HG03571 (cell line): Measurements from ENCODE around the gene ZNF260.
A peak's percentile ranks its signal among the peaks of the same experiment; 100 is the strongest.
"Not testable (repeated sequence)": the region's sequence is repeated elsewhere in the genome, so short reads cannot be mapped to it uniquely, and the experiment has no call there.

ENCODE experiments used
- ATAC-seq: cut with Tn5 transposase; IDR thresholded peaks from one replicate; pipeline ENCODE4 v1.9.1; 2021; ENCODE audit not compliant: unreplicated experiment

The ZNF260 gene

DNA sequence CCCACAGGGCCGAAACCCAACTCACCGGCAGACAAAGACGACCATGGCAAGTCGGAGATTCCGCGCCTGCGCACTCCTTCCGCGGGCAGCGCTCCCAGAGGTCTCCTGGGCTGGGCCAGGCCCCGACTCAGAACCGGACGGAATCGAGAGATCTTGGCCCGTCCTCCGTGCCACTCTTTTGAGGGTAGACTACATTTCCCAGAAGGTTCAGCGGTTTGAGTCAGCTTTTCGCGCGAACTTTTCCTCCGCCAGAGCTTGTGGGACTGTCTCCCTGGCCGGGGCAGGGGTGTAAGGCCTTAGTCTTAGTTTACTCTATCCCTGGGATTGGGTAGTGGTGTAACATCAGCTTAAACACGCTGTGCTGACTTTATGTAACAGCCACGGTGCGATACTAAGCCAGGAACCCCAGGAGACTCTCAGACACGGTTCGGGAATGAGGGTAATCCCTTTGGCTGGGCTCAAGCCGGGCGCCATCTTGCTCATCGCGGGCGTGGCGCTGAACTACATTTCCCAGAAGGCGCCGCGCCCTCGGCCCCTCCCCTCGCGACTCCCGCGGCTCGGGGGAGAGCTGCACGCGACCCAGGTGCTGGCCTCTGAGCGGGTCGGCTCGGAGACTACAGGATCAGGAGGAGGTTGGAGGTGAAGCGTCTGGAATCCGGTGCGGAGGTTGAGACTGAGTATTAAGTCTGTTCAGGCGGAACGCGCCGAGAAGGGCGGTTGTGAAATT, at the start of gene ZNF260:
Gene ZNF260 (minus strand): TSS at position 78 of the 727 bp plus-strand sequence. CDS start 13,033 bp downstream, outside the sequence.
- ATAC-seq, result peak; percentile 88

DNA sequence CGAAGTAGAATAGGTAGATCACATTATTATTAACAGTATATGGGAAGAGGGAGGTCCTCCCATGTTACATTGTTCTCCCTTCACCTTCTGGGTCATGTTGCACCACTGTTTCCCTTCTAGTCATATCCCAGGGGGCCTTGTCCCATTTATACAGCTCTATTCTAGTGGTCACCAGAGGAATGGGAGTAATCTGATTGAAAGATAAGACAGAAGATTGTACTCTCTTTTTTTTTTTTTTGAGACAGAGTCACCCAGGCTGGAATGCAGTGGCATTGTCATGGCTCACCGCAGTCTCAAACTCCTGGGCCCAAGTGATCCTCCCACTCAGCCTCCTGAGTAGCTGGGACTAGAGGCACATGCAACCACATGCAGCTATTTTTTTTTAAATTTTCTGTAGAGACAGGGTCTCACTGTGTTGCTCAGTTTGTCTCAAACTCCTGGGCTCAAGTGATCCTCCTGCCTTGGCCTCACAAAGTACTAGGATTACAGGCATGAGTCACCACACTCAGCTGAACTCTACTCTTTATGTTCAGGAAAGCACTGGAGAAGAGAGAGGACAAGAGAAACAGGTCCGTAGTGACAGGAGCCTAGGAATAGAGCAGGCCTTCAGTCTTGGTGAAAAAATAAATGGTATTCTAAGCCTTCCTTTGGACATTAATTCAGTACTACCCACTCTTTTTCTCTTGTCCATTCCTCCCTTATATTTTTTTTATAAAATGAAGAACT, 49.4 kb upstream of the ZNF260 start:
- ATAC-seq, result no peak

DNA sequence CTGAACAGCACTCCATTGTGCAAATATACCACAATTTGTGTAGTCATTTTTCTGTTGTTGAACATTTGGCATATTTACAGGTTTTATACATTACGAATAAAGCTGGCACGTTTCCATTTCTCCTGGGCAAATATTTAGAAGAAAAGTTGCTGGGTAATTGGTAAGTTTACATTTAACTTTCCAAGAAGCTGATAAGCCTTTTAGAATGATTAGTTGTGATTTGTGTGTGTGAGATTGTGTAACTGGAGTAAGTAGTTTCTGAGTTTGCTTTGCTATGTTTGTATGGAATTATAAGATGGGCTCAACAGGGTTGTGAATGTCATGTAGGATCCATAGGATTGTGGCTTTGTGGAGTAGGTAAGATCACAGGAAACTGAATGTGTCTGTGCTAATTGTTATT, 46.7 kb upstream of the ZNF260 start:
- ATAC-seq, result no peak

DNA sequence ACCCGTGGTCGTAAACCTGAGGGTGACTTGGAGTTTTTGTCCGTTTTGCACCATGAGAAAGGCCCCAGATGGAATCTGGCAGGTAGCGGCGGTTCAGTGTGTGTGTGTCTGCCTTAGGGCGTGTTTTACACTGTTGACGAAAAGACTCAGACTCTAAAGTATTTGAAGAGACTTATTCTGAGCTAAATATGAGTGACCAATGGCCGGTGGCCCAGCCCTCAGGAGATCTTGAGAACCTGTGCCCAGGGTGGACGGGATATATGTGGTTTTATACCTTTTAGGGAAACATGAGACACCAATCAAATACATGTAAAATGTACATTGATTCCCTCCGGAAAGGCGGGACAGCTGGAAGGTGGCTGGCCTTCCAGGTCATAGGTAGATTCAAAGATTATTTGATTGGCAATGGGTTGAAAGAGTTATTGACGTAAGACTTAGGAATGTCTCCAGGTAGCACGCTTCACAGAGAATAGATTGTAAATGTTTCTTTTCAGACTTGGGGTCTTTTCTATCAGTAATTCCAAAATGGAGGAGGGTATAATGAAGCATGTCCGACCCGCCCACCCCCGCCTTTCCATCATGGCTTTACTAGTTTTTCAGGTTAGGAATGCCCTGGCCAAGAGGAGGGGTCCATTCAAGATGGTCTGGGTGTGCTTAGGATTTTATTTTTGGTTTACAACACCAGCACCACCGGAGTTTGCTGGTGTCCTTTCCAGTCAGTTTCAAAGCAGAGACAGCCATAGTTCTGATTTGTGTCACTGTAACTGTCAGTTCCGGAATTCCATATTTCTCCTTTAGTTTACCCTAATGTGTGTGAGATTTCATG, 46.0 kb upstream of the ZNF260 start:
- ATAC-seq, result no peak

DNA sequence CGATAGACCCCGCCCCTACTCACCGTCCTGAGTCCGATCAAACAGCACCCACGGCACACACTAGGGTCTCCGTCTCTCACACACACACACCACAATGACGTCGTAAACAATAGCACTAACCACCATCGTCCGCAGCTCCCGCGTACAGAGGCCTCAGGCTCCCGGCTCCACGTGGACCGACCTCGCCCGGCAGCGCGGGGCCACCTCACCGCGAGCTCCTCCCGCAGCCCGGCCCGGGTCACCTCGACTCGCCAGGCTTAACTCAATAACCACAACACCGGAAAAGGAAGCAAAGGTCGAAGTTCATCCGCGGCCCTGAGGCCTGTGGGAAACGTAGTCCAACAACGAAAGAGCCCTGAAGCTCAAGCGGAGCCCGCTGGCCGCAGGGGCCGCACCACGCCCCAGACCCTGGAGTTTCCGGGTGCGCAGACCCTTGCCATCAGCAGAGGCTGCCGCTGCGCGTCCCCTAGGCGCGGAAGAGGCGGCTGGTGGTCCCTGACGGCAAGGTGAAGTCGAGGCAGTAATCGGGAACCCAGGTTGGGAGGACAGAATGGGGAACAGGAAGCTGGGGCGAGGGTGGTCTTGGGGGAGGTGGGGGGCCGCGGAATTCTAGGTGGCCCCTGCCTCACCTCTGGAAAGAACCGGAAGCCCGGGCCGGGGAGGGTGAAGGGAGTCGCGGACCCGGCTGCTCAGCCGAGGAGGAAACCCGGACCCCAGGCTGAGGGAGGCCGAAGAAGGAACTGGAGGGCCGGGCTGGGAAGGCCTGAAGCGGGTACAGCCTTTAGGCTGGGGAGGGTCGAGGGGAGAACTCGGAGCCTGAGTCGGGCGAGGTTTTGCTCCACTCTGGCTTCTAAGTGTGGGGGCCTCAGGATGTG, 45.2 kb upstream of the ZNF260 start, which contains the start of gene ZNF529:
Gene ZNF529 (minus strand): TSS at position 273 of the 875 bp plus-strand sequence. CDS start 946 bp downstream, outside the sequence.
- ATAC-seq, result peak; percentile 83

DNA sequence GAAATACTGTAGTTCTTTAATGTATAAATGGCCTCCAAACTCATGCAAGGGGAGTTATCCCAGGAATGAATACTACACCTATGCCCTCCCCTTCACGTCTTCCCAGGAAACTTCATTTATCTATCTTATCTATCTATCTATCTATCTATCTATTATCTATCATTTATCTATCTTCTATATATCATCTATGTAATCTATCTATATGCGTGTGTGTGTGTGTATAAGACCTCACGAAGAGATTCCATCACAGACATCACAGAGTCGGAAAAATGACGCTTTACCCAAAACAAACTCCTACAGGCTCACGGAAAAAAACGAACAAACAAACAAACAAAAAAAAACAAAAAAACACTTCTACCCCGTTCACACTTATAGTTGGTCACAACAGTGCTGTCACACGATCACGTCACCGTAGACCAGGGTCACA, 44.5 kb upstream of the ZNF260 start:
- no peak for ATAC-seq

DNA sequence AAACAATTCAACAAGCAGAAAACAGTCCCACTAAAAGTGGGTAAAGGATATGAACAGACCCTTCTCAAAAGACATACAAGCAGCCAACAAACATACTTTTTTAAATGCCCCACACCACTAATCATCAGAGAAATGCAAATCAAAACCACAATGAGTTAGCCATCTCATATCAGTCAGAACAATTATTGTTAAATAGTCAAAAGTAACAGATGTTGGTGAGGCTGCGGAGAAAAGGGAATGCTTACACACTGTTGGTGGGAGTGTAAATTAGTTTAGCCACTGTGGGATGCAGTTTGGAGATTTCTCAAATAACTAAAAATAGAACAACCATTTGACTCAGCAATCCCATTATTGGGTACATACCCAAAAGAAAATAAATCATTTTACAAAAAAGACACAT, 36.3 kb upstream of the ZNF260 start:
- no peak for ATAC-seq

DNA sequence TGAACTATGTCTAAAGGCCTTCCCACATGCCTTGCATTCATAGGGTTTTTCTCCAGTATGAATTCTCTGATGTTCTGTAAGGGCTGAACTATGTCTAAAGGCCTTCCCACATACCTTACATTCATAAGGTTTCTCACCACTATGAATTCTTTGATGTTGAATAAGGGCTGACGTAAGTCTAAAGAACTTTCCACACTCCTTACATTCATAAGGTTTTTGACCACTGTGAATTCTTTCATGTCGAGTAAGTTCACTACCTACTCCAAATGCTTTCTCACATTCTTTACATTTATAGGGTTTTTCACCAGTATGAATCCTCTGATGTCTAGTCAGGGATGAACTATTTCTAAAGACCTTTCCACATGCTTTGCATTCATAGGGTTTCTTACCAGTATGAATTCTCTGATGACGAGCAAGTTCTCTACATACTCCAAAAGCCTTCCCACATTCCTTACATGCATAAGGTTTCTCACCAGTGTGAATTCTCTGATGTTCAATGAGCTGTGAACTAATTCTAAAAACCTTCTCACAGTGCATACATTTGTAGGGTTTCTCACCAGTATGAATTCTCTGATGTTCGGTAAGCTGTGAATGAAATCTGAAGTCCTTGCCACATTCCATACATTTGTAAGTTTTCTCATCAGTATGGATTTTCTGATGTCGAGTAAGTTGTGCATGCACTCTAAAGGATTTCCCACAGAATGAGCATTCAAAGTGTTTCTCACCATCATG, 19.1 kb upstream of the ZNF260 start:
- ATAC-seq, result no peak

DNA sequence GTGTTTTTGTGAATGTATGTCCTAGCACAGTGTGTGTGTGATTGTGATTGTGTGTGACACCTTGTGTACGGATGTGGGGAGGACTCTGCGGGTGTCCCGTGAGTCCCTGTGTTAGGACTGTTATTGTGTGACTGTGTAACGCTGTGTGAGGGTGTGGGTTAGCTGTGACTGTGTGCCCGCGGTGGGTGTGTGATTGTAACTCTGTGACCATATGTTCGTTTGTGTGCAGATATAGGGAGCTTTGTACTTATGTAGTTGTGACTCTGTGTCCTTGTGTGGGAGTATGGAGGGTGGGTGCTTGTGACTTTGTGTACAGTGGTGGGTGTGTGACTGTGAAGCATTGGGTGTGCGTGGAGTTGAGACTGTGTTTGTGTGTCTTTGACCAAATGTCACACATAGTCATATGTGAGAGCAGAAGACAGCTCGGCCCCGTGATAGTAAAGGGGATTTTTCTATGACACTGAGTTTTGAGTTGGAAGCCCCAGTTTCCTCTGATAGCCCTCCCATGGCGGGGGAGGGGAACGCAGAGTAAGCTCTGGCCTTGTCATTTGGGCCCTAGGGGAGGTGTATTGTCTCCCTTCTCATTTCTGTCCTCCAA, 949 bp upstream of the ZNF260 start:
- ATAC-seq, result peak; percentile 2

DNA sequence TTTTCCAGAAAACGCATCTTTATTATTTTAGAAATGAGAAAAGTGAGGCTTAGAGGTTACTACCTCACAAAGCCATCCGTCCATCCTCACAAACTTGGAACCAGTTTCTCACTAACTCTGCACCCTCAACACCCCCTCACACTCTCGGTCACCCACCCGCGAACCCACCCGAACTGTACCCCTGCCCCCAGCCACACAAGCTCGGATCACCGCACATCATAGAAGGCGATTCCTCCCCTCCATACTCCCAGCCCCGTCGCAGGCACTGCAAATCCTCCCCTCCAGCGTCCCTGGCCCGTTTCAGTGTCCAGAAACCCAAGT, 238 bp downstream of the ZNF260 start:
- ATAC-seq, result no peak

DNA sequence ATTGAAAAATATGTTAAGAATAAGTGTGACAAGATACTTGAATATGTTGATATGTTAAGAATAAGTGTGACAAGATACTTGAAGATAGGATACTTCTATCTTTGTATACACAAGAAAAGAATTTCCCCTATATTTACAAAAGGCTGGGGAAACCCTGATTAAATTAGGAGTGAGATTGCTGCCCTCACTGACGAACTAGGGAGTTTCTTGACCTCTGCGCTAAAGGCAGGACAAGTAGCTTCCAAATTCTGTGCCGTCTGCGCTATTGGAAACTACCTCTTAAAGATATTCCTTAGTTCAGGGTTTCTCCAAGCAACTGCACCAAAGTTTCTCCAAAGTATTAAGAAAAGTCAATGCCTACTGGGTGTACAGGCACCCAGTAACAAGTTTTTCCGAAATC, 730 bp downstream of the ZNF260 start:
- ATAC-seq, result no peak

DNA sequence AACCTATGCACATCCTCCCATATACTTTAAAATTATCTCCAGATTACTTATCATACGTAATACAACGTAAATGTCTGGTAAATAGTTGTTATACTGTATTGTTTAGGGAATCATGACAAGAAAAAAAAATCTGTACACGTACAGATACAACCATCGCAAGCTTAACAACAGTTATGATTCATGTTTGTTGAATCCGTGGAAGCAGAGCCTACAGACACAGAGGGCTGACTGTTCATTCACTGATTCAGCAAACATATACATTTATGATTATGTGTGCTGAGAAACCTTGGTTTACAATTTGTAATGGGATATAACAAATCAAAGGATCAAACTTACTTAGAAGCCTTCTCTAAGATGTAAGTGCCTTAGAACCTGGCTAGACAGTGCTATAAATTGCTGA, 1.5 kb downstream of the ZNF260 start:
- ATAC-seq, result no peak

DNA sequence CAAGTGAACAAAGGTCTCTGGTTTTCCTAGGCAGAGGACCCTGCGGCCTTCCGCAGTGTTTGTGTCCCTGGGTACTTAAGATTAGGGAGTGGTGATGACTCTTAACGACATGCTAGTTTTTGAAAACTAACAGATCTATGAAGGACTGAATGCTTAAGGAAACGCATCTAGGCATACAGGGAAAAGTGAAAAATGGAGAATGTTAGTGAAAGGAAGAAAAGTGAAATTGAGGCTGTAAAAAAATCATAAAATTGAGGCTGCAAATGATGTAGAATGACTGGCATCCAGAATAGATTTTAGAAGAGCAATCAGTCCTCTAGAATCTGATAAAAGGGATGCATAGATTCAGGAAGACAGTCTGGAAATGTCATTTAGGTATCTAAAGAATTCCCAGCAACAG, 3.5 kb downstream of the ZNF260 start:
- no peak for ATAC-seq

DNA sequence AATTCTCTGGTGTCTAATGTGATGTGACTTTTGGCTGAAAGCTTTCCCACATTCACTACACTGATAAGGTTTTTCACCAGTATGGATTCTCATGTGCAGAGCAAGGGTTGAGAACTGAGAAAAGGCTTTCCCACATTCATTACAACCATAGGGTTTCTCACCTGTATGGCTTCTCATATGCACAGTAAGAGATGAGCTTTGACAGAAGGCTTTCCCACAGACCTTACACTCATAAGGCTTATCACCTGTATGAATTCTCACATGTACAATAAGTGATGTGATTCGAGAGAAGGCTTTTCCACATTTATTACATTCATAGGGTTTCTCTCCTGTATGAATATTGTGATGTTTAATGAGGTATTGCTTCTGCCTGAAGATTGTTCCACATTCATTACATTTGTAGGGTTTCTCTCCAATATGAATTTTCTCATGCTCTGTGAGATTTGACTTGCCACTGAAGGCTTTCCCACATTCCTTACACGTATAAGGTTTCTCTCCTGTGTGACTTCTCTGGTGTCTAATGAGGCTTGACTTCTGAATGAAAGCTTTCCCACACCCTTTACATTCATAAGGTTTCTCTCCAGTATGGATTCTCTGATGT, 14.0 kb downstream of the ZNF260 start:
- ATAC-seq, result no peak

DNA sequence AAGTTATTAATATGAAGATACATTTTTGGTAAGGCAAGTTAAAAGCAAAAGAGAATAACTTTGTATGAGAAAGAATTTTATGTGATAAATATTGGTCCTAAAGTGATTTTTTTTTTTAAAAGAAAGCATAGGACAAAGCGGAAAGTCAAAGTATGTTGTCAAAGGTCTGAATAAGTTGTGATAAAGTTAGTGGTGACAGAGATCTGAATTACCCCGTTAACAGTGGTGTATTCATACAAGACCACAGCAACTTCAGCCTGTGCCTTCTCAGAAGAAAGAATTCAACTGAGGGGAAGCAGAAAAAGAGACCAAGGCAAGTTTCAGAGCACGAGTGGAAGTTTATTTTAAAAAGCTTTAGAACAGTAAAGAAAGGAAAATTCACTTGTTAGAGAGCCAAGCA, 19.7 kb downstream of the ZNF260 start:
- no peak for ATAC-seq

DNA sequence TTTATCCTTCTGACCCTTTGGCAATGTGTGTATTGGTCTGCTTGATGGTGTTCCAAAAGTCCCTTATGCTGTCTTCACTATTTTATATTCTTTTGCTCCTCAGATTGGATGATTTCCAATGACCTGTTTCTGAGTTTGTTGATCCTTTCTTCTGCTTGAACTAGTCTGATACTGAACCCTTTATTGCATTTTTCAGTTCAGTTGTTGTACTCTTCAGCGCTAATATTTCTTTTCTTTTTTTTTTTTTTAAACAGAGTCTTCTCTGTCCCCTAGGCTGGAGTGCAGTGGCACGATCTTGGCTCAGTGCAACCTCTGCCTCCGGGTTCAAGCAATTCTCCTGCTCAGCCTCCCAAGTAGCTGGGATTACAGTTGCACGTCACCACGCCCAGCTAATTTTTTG, 26.1 kb downstream of the ZNF260 start:
- no peak for ATAC-seq

DNA sequence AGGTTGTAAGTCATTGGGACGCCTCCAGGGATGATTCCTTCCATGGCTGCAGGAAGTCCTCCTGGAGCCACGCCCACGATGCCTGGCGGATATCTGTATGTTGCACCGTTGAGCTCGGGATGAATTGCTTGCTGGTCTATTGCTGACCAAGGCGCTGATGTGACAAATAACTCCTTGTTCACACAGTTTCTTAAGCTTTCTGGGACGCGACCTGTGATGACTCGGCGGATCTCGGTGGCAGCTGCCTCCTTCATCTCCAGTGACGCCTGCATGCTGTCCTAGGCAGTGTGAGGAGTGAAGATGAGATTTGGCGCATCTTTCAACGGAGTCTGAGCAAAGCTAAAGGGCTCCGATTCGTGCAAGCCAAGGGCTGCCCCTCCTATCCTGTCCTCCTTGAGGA, 31.1 kb downstream of the ZNF260 start:
- ATAC-seq, result no peak

DNA sequence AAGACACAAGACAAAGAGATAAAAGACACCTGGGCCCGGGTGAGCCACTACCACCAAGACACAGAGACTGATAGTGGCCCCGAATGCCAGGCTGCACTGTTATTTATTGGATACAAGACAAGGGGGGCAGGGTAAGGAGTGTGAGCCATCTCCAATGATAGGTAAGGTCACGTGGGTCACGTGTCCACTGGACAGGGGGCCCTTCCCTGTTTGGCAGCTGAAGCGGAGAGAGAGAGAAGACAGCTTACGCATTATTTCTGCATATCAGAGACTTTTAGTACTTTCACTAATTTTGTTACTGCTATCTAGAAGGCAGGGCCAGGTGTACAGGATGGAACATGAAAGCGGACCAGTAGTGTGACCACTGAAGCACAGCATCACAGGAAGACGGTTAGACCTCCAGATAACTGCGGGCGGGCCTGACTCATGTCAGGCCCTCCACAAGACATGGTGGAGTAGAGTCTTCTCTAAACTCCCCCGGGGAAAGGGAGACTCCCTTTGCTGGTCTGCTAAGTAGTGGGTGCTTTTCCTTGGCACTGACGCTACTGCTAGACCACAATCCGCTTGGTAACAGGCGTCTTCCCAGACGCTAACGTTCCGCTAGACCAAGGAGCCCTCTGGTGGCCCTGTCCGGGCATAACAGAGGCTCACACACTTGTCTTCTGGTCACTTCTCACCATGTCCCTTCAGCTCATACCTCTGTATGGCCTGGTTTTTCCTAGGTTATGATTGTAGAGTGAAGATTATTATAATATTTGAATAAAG, 35.2 kb downstream of the ZNF260 start:
- ATAC-seq, result not testable (repeated sequence)
